ENCODE measurements around the gene FAM174A.

The FAM174A gene

GRCh38 chr5:100535060-100536005 lies at the start of gene FAM174A:
Gene FAM174A (plus strand): TSS chr5:100535374. CDS start chr5:100535531, 157 bp downstream.
- peak; percentile 94 for DNase-seq

- no peak for DNase-seq
Measured at GRCh38 chr5:100493996-100494395, 41.2 kb upstream of the FAM174A start.

GRCh38 chr5:100496296-100496695 lies 38.9 kb upstream of the FAM174A start:
- no peak for DNase-seq

- DNase-seq, result no peak
Measured at GRCh38 chr5:100502684-100503083, 32.5 kb upstream of the FAM174A start.

GRCh38 chr5:100505984-100506670 lies 29.0 kb upstream of the FAM174A start:
- DNase-seq, result no peak

DNA sequence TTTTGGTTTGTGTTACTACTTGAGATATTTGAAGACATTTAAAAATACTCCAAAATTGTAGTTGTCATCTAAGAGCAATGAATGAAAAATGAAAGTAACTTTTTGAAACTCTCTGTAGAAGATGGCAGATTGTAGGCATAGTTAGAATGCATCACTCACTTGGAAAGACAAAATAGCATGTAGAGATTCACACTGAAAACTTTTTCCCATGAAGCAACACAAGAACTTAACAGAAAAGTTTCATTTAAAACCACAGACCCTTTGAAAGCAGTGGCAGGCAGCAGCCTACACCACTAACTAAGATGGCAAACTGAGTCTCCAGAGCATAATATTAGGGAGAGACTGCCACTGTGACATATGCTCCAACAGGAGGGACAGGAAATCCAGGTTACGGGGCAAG lies 18.9 kb upstream of the FAM174A start:
- DNase-seq, result no peak

- no peak for DNase-seq
Measured at GRCh38 chr5:100517301-100517974, 17.7 kb upstream of the FAM174A start.

GRCh38 chr5:100518377-100518776 lies 16.8 kb upstream of the FAM174A start:
- no peak for DNase-seq

DNA sequence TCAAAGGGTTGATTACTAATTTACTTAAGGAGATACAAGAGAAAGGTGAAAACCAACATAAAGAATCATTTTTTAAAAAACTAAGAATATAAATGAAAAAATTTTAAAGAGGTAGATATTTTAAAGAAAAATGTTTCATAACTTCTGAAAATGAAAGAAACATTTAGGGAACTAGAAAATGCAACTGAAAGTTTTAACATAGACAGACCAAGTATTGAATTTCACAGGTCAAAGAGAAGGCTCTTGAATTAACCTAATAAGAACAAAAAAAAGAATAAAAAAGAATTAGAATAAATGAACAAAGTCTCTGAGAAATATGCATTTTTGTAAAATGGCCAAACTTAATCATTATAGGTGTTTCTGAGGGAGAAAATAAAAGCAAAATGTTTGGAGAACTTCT lies 16.1 kb upstream of the FAM174A start:
- DNase-seq, result no peak

DNA sequence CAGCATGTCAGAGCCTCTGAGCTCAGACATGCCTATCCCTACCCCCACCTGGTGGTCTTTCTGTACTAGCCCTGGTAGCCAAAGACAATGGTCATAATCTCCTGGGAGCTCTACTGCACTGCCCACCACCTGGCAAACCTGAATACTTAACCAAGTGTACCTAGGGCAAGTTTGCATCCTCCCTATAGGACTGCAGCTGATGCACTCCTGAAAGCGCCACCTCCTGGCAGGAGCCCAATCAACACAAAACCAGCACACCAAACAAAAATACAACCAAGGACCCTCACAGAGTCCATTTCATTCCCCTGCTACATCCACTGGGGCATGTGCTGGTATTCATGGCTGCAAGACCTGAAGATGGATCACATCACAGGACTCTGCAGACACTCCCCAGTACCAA lies 14.8 kb upstream of the FAM174A start:
- no peak for DNase-seq

- no peak for DNase-seq
Measured at GRCh38 chr5:100537946-100538345, 2.8 kb downstream of the FAM174A start.

- DNase-seq, result no peak
Measured at GRCh38 chr5:100539519-100539918, 4.3 kb downstream of the FAM174A start.

GRCh38 chr5:100542086-100542485 lies 6.9 kb downstream of the FAM174A start:
- no peak for DNase-seq

DNA sequence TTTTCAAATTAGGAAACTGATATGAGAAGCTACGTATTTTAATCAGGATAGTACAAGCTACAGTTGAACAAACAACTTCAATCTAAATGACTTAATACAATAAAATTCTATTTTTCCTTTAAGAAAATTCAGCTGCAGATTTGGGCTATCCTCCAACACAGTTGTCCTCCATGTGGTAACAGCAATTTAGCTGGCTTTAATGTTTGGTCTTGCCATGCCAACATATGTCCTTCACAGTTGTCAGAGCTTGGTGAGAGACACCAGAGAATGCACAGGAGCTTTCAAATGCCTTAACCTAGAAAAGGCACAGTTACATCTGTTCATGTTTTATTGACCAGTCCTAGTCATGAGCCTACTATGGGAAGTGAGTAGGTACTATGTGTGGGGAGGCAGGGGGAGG lies 10.8 kb downstream of the FAM174A start:
- no peak for DNase-seq

DNA sequence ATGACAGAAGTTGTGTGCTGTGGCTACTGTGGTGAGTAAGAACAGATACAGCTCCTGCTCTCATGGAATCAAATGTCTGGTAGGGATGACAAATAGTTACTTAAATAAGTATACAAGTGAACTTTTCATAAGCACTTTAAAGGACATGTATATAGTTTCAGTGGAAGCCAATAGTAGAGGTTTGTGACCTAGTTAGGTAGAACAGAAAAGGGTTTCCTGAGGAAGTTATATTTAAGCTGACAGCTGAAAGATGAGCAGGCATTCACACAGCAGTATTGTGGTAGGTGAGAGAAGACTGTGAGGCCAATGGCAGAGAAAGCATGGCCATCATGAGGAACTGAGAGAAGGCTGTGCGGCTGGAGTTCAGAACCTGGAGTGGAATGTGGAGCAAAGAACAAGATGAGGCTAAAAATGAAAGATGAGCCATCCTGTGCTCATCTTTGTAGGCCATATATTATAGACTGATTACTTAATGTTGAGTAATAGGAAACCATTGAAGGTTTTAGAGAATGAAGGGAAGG lies 15.4 kb downstream of the FAM174A start:
- no peak for DNase-seq

GRCh38 chr5:100551183-100551582 lies 16.0 kb downstream of the FAM174A start:
- no peak for DNase-seq

DNA sequence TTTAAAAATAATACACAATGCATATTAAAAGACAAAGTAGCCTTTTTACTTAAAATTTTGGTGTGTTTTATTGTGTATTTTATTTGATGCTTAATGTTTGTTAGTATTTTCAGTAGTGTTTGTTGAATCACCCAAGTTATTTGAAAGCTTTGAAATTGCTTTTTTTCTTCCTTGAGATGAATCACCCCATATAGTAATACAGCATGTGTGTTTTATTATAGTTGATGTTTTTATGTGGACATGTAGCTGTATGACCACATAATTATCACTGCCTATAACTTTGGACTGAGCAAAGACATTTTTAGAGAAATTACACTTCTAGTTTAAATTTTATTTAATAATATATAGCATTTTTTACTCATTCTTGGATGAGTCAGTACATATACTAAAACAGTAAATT lies 18.0 kb downstream of the FAM174A start:
- DNase-seq, result no peak

DNA sequence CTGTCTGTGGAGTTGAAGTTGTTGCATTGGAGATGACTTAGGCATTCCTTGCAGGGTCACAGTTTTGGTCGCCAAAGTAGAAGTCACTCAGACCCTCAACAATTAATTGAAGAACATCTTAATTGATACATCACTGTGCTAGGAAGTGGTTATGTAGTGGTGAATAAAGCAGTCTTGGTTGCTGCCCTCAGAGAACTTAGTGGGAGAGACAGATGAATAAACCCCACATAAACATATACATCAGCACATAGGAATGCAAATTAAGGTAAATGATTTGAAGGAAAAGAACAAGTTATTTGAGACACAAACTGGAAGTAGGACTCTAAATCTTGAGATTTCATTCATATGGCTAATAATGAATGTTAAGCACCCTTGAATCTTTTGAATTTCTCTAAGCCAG lies 25.7 kb downstream of the FAM174A start:
- DNase-seq, result no peak

DNA sequence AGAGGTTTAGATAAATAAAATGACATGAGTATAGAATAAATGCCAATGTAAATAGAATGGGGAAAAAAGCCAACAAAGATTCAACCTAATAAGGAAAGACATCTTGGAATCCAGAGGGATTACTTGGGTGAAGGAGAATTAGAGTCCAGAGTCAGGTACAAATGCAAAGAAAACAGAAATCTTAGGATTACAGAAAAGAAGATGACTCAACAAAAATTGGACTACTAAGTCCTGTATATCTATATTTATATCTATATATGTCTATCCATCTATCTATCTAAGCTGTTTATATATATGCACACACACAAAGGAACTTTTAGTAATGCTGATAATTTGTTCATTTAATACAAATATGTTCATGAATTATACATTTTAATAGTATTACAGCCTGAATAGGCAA lies 27.6 kb downstream of the FAM174A start:
- DNase-seq, result no peak

GRCh38 chr5:100566382-100567141 lies 31.4 kb downstream of the FAM174A start:
- no peak for DNase-seq

- DNase-seq, result no peak
Measured at GRCh38 chr5:100574716-100575115, 39.5 kb downstream of the FAM174A start.

- DNase-seq, result no peak
Measured at GRCh38 chr5:100575815-100576214, 40.6 kb downstream of the FAM174A start.

Measured in CD4-positive, alpha-beta T cell treated with Interleukin-15 for 1 hour (primary cell).